IMR-90 (cell line): Measurements from ENCODE around the gene PPM1H. TPM values are rescaled to one million over a fixed set of nuclear protein-coding genes. Genes with fewer than 3 reads are reported as not detected.

Experiments
- ATAC-seq: fragments of 200-7000 bp; cut with Tn5 transposase; 2 replicates; pipeline ENCODE4 v1.9.1; 2020; ENCODE audit warnings: low read depth, mild to moderate bottlenecking, moderate library complexity
- BruUV-seq: library from RNA; stranded (reverse); fragments of 400-500 nt; replicated peaks from 2 replicates; lab custom pipeline; 2021; lab: Mats Ljungman, UMichigan
- CTCF ChIA-PET: fragments of 300-600 bp; formaldehyde crosslinking; extraction: SDS; loops from one replicate; lab custom pipeline; 2021; ENCODE audit warnings: antibody characterized with exemption; lab: Yijun Ruan, JAX
- POLR2A ChIA-PET: fragments of 300-600 bp; sonication (Branson Sonifier 250); formaldehyde crosslinking; loops from one replicate; lab custom pipeline; 2022; ENCODE audit warnings: antibody characterized with exemption; ENCODE audit not compliant: unreplicated experiment; lab: Charles Lee
- DNase-seq: peaks from one replicate; pipeline ENCODE4 v3.0.0; 2013
- H2AFZ ChIP-seq: replicated peaks from 2 replicates; pipeline ENCODE3; 2013; ENCODE audit warnings: low read length, mild to moderate bottlenecking; ENCODE audit not compliant: poor library complexity
- H2AK5ac ChIP-seq: 2 replicates; pipeline ENCODE4 v1.6.1; 2013; ENCODE audit warnings: low read depth, low read length, inconsistent platforms
- H2AK9ac ChIP-seq: replicated peaks from 2 replicates; pipeline ENCODE3; 2013; ENCODE audit warnings: mild to moderate bottlenecking, low read depth, low read length, moderate library complexity; ENCODE audit not compliant: poor library complexity
- H2BK120ac ChIP-seq: 2 replicates; pipeline ENCODE4 v1.6.1; 2013; ENCODE audit warnings: low read depth, low read length, inconsistent platforms
- H2BK15ac ChIP-seq: 3 replicates; pipeline ENCODE4 v1.6.1; 2013; ENCODE audit warnings: low read depth, low read length, inconsistent platforms
- H2BK20ac ChIP-seq: 2 replicates; pipeline ENCODE4 v1.6.1; 2013; ENCODE audit warnings: low read depth, mild to moderate bottlenecking, inconsistent platforms, low read length, moderate library complexity
- H2BK5ac ChIP-seq: 2 replicates; pipeline ENCODE4 v1.6.1; 2013; ENCODE audit warnings: mild to moderate bottlenecking, low read depth, low read length, inconsistent platforms; ENCODE audit not compliant: poor library complexity, severe bottlenecking
- H3K14ac ChIP-seq: replicated peaks from 2 replicates; pipeline ENCODE4 v1.6.1; 2013; ENCODE audit warnings: low read depth, low read length, inconsistent platforms
- H3K18ac ChIP-seq: 2 replicates; pipeline ENCODE4 v1.6.1; 2013; ENCODE audit warnings: low read depth, low read length, control low read depth
- H3K23ac ChIP-seq: 2 replicates; pipeline ENCODE4 v1.6.1; 2013; ENCODE audit warnings: low read depth, low read length, inconsistent platforms
- H3K27ac ChIP-seq: 2 replicates; pipeline ENCODE4 v1.5.1; 2013; ENCODE audit warnings: mild to moderate bottlenecking, control low read depth, low read length; ENCODE audit not compliant: insufficient read depth
- H3K27me3 ChIP-seq: 2 replicates; pipeline ENCODE4 v1.6.1; 2013; ENCODE audit warnings: low read length; ENCODE audit not compliant: control insufficient read depth, insufficient read depth
- H3K36me3 ChIP-seq: 2 replicates; pipeline ENCODE4 v1.6.1; 2013; ENCODE audit warnings: low read length, mixed read lengths; ENCODE audit not compliant: control insufficient read depth, insufficient read depth
- H3K4ac ChIP-seq: 2 replicates; pipeline ENCODE4 v1.6.1; 2013; ENCODE audit warnings: low read depth, low read length, inconsistent platforms
- H3K4me1 ChIP-seq: 2 replicates; pipeline ENCODE4 v1.6.1; 2013; ENCODE audit warnings: low read length, mixed read lengths; ENCODE audit not compliant: control insufficient read depth, insufficient read depth
- H3K4me2 ChIP-seq: 2 replicates; pipeline ENCODE4 v1.6.1; 2013; ENCODE audit warnings: low read depth, mild to moderate bottlenecking, control low read depth, low read length, moderate library complexity
- H3K4me3 ChIP-seq: 2 replicates; pipeline ENCODE4 v1.5.1; 2013; ENCODE audit warnings: low read depth, mild to moderate bottlenecking, control low read depth, low read length, moderate library complexity; ENCODE audit not compliant: insufficient read depth
- H3K56ac ChIP-seq: 2 replicates; pipeline ENCODE4 v1.6.1; 2013; ENCODE audit warnings: low read length, inconsistent platforms; ENCODE audit not compliant: insufficient read depth; ENCODE audit errors: extremely low read depth
- H3K79me1 ChIP-seq, 2 experiments: 2 replicates each; pipeline ENCODE4 v1.6.1; 2013; ENCODE audit warnings: low read length in 2 of 2, inconsistent platforms in 1 of 2, low read depth in 1 of 2
- H3K9ac ChIP-seq: 2 replicates; pipeline ENCODE4 v1.6.1; 2013; ENCODE audit warnings: low read depth, low read length, control low read depth
- H3K9me1 ChIP-seq: 2 replicates; pipeline ENCODE4 v1.6.1; 2013; ENCODE audit warnings: low read length, inconsistent platforms; ENCODE audit not compliant: insufficient read depth
- H3K9me3 ChIP-seq: 2 replicates; pipeline ENCODE4 v1.6.1; 2013; ENCODE audit warnings: low read length; ENCODE audit not compliant: control insufficient read depth, insufficient read depth
- H4K20me1 ChIP-seq: 2 replicates; pipeline ENCODE4 v1.6.1; 2013; ENCODE audit warnings: low read length, inconsistent platforms; ENCODE audit not compliant: insufficient read depth
- H4K5ac ChIP-seq: 2 replicates; pipeline ENCODE4 v1.6.1; 2013; ENCODE audit warnings: mild to moderate bottlenecking, low read depth, low read length, control low read depth
- H4K8ac ChIP-seq, 2 experiments: 2 replicates each; pipeline ENCODE4 v1.6.1; 2013; ENCODE audit warnings: low read depth in 2 of 2, low read length in 2 of 2, control low read depth in 1 of 2, inconsistent platforms in 1 of 2
- H4K91ac ChIP-seq: 2 replicates; pipeline ENCODE4 v1.6.1; 2013; ENCODE audit warnings: low read depth, low read length, inconsistent platforms; ENCODE audit not compliant: insufficient read depth
- ELK1 ChIP-seq: fragments of 150-350 bp; IDR thresholded peaks from 2 replicates; pipeline ENCODE4 v1.6.1; 2016; ENCODE audit warnings: low read depth, mild to moderate bottlenecking, low read length, moderate library complexity, borderline replicate concordance
- MAZ ChIP-seq: IDR thresholded peaks from 2 replicates; pipeline ENCODE4 v1.6.1; 2012; ENCODE audit warnings: low read depth, mild to moderate bottlenecking, low read length, improper control_type of control experiment, moderate library complexity, borderline replicate concordance
- POLR2A ChIP-seq: IDR thresholded peaks from 2 replicates; pipeline ENCODE4 v1.6.1; 2012; ENCODE audit warnings: mild to moderate bottlenecking, low read depth, low read length
- USF2 ChIP-seq: fragments of 150-350 bp; IDR thresholded peaks from 2 replicates; pipeline ENCODE4 v1.6.1; 2017; ENCODE audit warnings: mild to moderate bottlenecking, antibody characterized with exemption, low read length, low read depth
- WGBS, 2 experiments: methylation state at CpG; one replicate each; pipeline versions ENCODE4 v1.1.5 to v1.1.7; 2013; ENCODE audit warnings: missing lambda C conversion rate in 2 of 2; ENCODE audit not compliant: insufficient read length in 1 of 2; ENCODE audit errors: extremely low coverage in 2 of 2; 5-methylcytosine and 5-hydroxymethylcytosine counted together
- dilution Hi-C: fragments of 300-500 bp; cut with HindIII; formaldehyde crosslinking; loops from one replicate; pipeline ENCODE4 v1.14.3; 2018; ENCODE audit warnings: low sequenced_read_pairs; ENCODE audit not compliant: unreplicated experiment
- in situ Hi-C: fragments of 300-500 bp; cut with MboI; formaldehyde crosslinking; loops from 3 replicates; pipeline ENCODE4 v1.14.3; 2019; ENCODE audit warnings: low sequenced_read_pairs, inconsistent platforms, mixed read lengths
- intact Hi-C: fragments of 100-400 bp; cut with micrococcal nuclease; formaldehyde crosslinking; loops from 2 replicates; pipeline ENCODE4 v1.10.0; 2022
- polyA plus RNA-seq, 3 experiments: library from polyadenylated mRNA; depleted of rRNA; stranded (reverse); fragments of >200 nt; gene quantifications; 2 replicates each; pipeline ENCODE4 v1.2.3, GENCODE V29; 2012; ENCODE audit warnings: low replicate concordance in 1 of 3
- total RNA-seq: library from RNA; depleted of rRNA; stranded (reverse); fragments of >200 nt; gene quantifications from 2 replicates; pipeline ENCODE4 v1.2.3, GENCODE V29; 2012

Gene PPM1H
- total and polyA plus RNA-seq, 2 of the 4 experiments (the other 2 are of a cell fraction), result 0.14 to 0.18 TPM

DNA sequence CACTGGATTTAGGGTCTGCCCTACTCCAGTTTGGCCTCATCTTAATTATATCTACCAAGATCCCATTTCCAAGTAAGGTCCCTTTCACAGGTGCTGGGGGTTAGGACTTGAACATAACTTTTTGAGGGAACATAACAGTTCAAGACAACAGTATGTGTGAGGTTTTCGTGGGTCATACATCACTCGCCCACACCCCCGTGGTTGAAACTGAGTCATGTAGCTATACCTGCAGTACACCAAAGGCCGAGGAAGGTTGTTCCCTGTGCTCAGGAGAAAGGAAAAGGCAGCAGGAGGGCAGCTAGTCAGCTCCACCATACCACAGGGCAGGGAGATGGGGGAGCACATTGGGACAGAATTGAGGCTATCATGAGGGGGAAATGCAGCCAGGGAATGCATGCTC is 167.0 kb downstream of the PPM1H start:
- Histone ChIP-seq H3K4me3 (no peak overlapping the region), H4K5ac (no peak overlapping the region), H2BK20ac (no peak overlapping the region), H4K20me1 (no peaks in the 10 kb centered on the region), H3K27ac (no peak overlapping the region), H3K23ac (no peak overlapping the region), H2AK5ac (no peak overlapping the region), H2AFZ (no peak overlapping the region), H4K91ac (no peak overlapping the region), H3K56ac (no peak overlapping the region), H2BK120ac (no peak overlapping the region), H2AK9ac (no peak overlapping the region), H3K14ac (no peak overlapping the region), H3K18ac (no peak overlapping the region), H3K4me1 (no peaks in the 10 kb centered on the region), H3K79me1 (no peaks in the 10 kb centered on the region), H3K4ac (no peak overlapping the region), H3K27me3 (peaks cover 49% of the 10 kb centered on the region), H4K8ac (no peak overlapping the region), H2BK5ac (no peak overlapping the region), H2BK15ac (no peak overlapping the region), H3K9me1 (no peaks in the 10 kb centered on the region; the same call in 1 of the 2 replicates), H3K4me2 (no peak overlapping the region), H3K9ac (no peak overlapping the region), H3K36me3 (no peaks in the 10 kb centered on the region), H3K9me3 (no peaks in the 10 kb centered on the region)
- ChIA-PET POLR2A (no interaction called here), CTCF (no interaction called here)
- no TSS peak for BruUV-seq
- DNase-seq (no peak), ATAC-seq (no peak)
- in situ Hi-C loops (no loop called here), intact Hi-C loops (no loop called here), dilution Hi-C loops (no loop called here)
- WGBS, 2 experiments, result 100% methylated on average over 1 of the region's 4 CpGs; no CpG with 5 or more reads in 1 of the 2 experiments
- TF ChIP-seq MAZ, result no peak
- no peak for TF ChIP-seq ELK1
- no peak for TF ChIP-seq USF2
- no peak for TF ChIP-seq POLR2A
